ENCODE data around the gene ANO3. TPM values are rescaled to one million over a fixed set of nuclear protein-coding genes. Genes with fewer than 3 reads are reported as not detected.

Gene ANO3
- total RNA-seq, 1 donor from 2014 or later: 4.1 TPM

- DNase-seq (ENCODE audit: low spot score in 2 of 2) (no peak), FAIRE-seq (no peak)
These were observed 366.3 kb downstream of the ANO3 start for GRCh38 chr11:26698224-26698623.

GRCh38 chr11:26700574-26701235 is 368.8 kb downstream of the ANO3 start:
- DNase-seq (ENCODE audit: low spot score in 2 of 2) (no peak), FAIRE-seq (no peak)

DNA sequence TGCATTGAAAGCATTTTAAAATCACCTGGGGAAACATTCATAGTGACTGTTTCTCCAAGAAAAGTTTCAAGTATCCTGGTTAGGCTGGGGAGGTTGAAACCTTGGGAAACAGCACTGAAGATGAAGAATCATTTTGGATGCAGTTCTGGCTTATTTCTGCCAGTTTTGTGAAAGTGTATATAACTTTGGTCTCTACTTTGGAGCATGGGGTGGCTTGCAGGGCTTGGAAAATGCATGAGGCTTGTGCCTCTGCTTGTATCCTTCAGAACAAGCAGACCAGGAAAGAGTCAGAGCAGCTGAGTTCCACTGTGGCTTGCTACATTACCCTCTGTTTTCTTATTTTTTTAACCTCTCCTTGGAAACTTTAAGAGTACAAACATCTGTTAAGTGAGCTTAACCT is 370.5 kb downstream of the ANO3 start:
- no peak for FAIRE-seq

DNA sequence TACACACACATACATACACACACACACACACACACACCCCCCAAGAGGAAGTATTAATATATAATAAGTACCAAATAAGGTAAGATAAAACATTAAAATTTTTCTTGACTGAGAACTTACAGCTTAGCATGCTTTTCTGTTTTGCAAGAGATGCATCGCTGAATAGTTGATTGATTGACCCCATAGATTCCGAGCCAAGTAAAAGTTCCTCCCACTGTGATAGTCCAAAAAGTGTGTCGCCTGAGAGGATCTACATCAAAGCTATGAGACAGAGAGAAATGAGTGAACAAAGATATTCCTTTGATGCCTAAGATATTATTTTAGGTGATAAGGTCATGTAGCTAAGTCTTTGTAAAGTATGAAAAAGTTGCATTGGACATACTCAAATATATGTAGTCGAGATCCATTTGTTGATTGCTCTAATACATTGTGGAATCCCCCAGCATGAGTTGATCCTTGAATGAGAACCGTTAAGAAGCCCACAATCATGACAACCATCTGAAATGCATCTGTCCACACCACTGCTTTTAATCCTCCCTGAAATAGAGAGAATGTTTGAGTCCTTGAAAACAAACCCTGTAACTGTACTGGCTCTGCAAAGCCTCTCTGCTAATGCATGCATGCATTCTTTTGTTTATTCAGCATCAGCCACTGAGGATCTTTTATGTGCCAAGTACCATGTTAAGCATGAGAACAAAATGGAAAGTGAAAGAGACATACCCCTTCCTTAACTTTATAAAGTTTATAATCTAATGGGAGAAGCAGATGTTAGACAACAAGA is 371.7 kb downstream of the ANO3 start:
- DNase-seq (ENCODE audit: low spot score in 2 of 2) (no peak), FAIRE-seq (no peak)

More for the DNA sequence above, 370.5 kb downstream of the ANO3 start:
- DNase-seq (ENCODE audit: low spot score in 2 of 2): no peak

DNA sequence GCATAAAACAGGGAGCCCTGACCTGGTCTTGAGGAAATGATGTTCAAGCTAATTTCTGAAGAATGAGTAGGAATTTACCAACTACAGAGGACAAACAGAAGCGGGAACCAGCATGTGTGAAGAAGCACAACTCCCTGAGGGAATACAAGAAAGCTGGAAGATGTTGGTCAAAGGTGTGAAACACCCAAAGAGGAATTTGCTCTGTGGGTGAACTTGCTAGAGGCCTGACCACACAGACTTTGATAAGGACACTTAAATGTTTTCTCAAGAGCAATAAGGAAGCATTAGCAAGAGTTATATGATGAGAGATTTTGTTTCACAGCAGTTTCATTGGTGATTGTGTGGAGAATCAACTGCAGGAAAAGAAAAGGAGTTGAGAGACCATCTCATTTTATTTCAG is 372.3 kb downstream of the ANO3 start:
- DNase-seq (ENCODE audit: low spot score in 2 of 2): no peak
- FAIRE-seq: no peak

- FAIRE-seq: no peak
These were observed 374.3 kb downstream of the ANO3 start for GRCh38 chr11:26706181-26706580.

GRCh38 chr11:26708736-26709456 is 377.0 kb downstream of the ANO3 start:
- DNase-seq (ENCODE audit: low spot score in 2 of 2): no peak

More at GRCh38 chr11:26706181-26706580, 374.3 kb downstream of the ANO3 start:
- no peak for DNase-seq (ENCODE audit: low spot score in 2 of 2)

GRCh38 chr11:26710489-26710888 is 378.6 kb downstream of the ANO3 start:
- no peak for FAIRE-seq
- DNase-seq (ENCODE audit: low spot score in 2 of 2): no peak

More at GRCh38 chr11:26708736-26709456, 377.0 kb downstream of the ANO3 start:
- FAIRE-seq: no peak

DNA sequence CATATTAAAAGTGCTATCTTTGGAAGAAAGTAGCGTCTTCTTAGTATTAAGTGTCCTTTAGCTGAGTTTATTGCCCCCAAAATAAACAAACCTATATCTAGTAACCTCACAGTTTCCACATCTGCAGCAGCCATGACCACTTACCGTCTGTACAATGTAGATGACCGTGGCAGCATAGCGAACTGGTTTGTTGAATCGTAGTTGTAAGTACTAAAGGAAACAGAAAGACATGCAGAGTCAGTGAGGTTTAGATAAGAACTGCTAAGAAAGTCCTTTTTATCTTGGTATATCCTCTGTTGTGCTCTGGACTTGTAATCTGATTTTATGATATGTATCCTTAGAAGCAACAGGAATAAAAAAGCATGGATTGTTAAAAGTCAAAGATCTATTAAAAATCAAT is 380.6 kb downstream of the ANO3 start:
- DNase-seq (ENCODE audit: low spot score in 2 of 2) (no peak), FAIRE-seq (no peak)

Other genes starting within 250 kb of the ANO3 start
- gene MUC15, start 240.1 kb downstream of the ANO3 start, total RNA-seq: not detected